Right lobe of liver (tissue), 4 donors: ENCODE results near the gene KCNQ2.

Experiments used
- POLR2A ChIP-seq: fragments of 450-650 bp; IDR thresholded peaks from one replicate; pipeline ENCODE4 v1.6.1; 2017; ENCODE audit warnings: antibody characterized with exemption, mild to moderate bottlenecking
- TF ChIP-seq, protein P1 (sequence below), 4 donors: fragments of 200-600 bp in 3 of 4; fragments of 450-650 bp in 1 of 4; IDR thresholded peaks; one replicate each; pipeline versions ENCODE4 v1.5.1 to v1.8.0; 2016 to 2022; ENCODE audit warnings: antibody characterized with exemption in 4 of 4, mild to moderate bottlenecking in 2 of 4
- donor health status: DM: no; HTN: no; CAD: no.
- donor health status: DM: no; HTN: no; CAD: no.
- donor health status: DM: no; HTN: yes; CAD: no.

DNA sequence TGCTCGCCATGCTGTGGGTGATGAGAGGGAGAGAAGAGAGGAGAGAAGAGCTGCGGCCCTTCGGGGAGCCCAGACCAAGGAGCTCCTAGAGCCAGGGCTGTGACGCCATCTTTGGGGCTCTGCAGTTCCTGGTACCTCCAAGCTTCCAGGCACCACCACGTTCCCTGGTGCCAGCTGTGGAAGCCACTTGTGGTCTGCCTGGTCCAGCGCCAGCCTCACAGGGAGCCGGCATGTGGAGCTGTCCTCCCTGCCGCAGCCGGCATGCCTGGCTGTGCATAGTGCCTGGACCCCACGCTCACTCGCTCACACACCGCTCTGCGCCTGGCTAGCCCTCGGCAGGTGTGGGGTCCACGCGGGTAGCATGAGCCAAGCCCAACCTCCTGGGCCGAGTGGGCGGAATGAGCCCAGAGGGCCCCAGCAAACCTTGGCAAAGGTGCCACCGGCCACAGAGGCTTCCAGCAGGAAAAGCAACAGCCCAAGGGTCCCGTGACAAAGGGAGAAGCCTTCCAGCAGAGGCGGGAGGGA, 92.0 kb downstream of the KCNQ2 start:
- no peak for TF ChIP-seq POLR2A
- TF ChIP-seq, protein P1, sequence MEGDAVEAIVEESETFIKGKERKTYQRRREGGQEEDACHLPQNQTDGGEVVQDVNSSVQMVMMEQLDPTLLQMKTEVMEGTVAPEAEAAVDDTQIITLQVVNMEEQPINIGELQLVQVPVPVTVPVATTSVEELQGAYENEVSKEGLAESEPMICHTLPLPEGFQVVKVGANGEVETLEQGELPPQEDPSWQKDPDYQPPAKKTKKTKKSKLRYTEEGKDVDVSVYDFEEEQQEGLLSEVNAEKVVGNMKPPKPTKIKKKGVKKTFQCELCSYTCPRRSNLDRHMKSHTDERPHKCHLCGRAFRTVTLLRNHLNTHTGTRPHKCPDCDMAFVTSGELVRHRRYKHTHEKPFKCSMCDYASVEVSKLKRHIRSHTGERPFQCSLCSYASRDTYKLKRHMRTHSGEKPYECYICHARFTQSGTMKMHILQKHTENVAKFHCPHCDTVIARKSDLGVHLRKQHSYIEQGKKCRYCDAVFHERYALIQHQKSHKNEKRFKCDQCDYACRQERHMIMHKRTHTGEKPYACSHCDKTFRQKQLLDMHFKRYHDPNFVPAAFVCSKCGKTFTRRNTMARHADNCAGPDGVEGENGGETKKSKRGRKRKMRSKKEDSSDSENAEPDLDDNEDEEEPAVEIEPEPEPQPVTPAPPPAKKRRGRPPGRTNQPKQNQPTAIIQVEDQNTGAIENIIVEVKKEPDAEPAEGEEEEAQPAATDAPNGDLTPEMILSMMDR (IDR thresholded peaks at IDR 0.05), result no peak
